ENCODE measurements around the gene MAGI2.

MAGI2 gene

GRCh38 chr7:78780560-78780959, 672.9 kb downstream of the MAGI2 start:
- H3K4me3 ChIP-seq = no peak overlapping the region
- no peak overlapping the region for H3K27ac ChIP-seq

- Histone ChIP-seq H3K27ac (no peak overlapping the region), H3K4me3 (no peak overlapping the region)
Measured at GRCh38 chr7:78779788-78780187, 673.7 kb downstream of the MAGI2 start.

- no peak overlapping the region for H3K4me3 ChIP-seq
Measured at GRCh38 chr7:78777829-78778228, 675.6 kb downstream of the MAGI2 start.

GRCh38 chr7:78770422-78771410, 682.8 kb downstream of the MAGI2 start:
- no peak overlapping the region for H3K4me3 ChIP-seq
- no peak overlapping the region for H3K27ac ChIP-seq

More at GRCh38 chr7:78777829-78778228, 675.6 kb downstream of the MAGI2 start:
- H3K27ac ChIP-seq = no peak overlapping the region

GRCh38 chr7:78769481-78770101, 683.9 kb downstream of the MAGI2 start:
- Histone ChIP-seq H3K27ac (no peak overlapping the region), H3K4me3 (no peak overlapping the region)

- Histone ChIP-seq H3K4me3 (no peak overlapping the region), H3K27ac (no peak overlapping the region)
Measured at GRCh38 chr7:78768859-78769258, 684.6 kb downstream of the MAGI2 start.

GRCh38 chr7:78765943-78766729, 687.3 kb downstream of the MAGI2 start:
- no peak overlapping the region for H3K27ac ChIP-seq
- no peak overlapping the region for H3K4me3 ChIP-seq

GRCh38 chr7:78764571-78764970, 688.9 kb downstream of the MAGI2 start:
- H3K4me3 ChIP-seq = no peak overlapping the region
- H3K27ac ChIP-seq = no peak overlapping the region

- Histone ChIP-seq H3K27ac (no peak overlapping the region), H3K4me3 (no peak overlapping the region)
Measured at GRCh38 chr7:78762625-78763024, 690.8 kb downstream of the MAGI2 start.

GRCh38 chr7:78760620-78761355, 692.7 kb downstream of the MAGI2 start:
- H3K4me3 ChIP-seq = no peak overlapping the region

GRCh38 chr7:78752554-78752953, 700.9 kb downstream of the MAGI2 start:
- no peak overlapping the region for H3K4me3 ChIP-seq
- no peak overlapping the region for H3K27ac ChIP-seq

More at GRCh38 chr7:78760620-78761355, 692.7 kb downstream of the MAGI2 start:
- no peak overlapping the region for H3K27ac ChIP-seq

GRCh38 chr7:78751253-78751652, 702.2 kb downstream of the MAGI2 start:
- H3K27ac ChIP-seq = no peak overlapping the region
- no peak overlapping the region for H3K4me3 ChIP-seq

- Histone ChIP-seq H3K27ac (no peak overlapping the region), H3K4me3 (no peak overlapping the region)
Measured at GRCh38 chr7:78749052-78749746, 704.3 kb downstream of the MAGI2 start.

GRCh38 chr7:78747592-78747991, 705.9 kb downstream of the MAGI2 start:
- Histone ChIP-seq H3K4me3 (no peak overlapping the region), H3K27ac (no peak overlapping the region)

- H3K4me3 ChIP-seq = no peak overlapping the region
- no peak overlapping the region for H3K27ac ChIP-seq
Measured at GRCh38 chr7:78746301-78746700, 707.2 kb downstream of the MAGI2 start.

- Histone ChIP-seq H3K27ac (no peak overlapping the region), H3K4me3 (no peak overlapping the region)
Measured at GRCh38 chr7:78742694-78743093, 710.8 kb downstream of the MAGI2 start.

- H3K27ac ChIP-seq = no peak overlapping the region
- no peak overlapping the region for H3K4me3 ChIP-seq
Measured at GRCh38 chr7:78736548-78736947, 716.9 kb downstream of the MAGI2 start.

- Histone ChIP-seq H3K4me3 (no peak overlapping the region), H3K27ac (no peak overlapping the region)
Measured at GRCh38 chr7:78734626-78735025, 718.8 kb downstream of the MAGI2 start.

GRCh38 chr7:78720066-78720465, 733.4 kb downstream of the MAGI2 start:
- no peak overlapping the region for H3K4me3 ChIP-seq
- no peak overlapping the region for H3K27ac ChIP-seq
